Parathyroid adenoma (tissue), 2 donors: ENCODE measurements around the gene MGAT3.

Experiments
- H2AFZ ChIP-seq: fragments of 300-600 bp; sonication (generic); one replicate; pipeline ENCODE4 v1.7.0; 2017; ENCODE audit warnings: antibody characterized with exemption, mild to moderate bottlenecking
- H3K27ac ChIP-seq: fragments of 300-600 bp; sonication (generic); one replicate; pipeline ENCODE4 v1.7.0; 2017
- H3K27me3 ChIP-seq: fragments of 300-600 bp; sonication (generic); one replicate; pipeline ENCODE4 v1.7.0; 2017; ENCODE audit warnings: low read length; ENCODE audit not compliant: control insufficient read depth, insufficient read depth
- H3K36me3 ChIP-seq: fragments of 300-600 bp; sonication (generic); one replicate; pipeline ENCODE4 v1.7.0; 2017; ENCODE audit warnings: low read length; ENCODE audit not compliant: control insufficient read depth, insufficient read depth
- H3K4me1 ChIP-seq: fragments of 300-600 bp; sonication (generic); one replicate; pipeline ENCODE4 v1.7.0; 2017; ENCODE audit warnings: control low read depth
- H3K4me2 ChIP-seq: fragments of 300-600 bp; sonication (generic); one replicate; pipeline ENCODE4 v1.7.0; 2017; ENCODE audit warnings: low read length
- H3K4me3 ChIP-seq: fragments of 300-600 bp; sonication (generic); one replicate; pipeline ENCODE4 v1.7.0; 2017; ENCODE audit warnings: low read depth, low read length
- H3K79me2 ChIP-seq: fragments of 300-600 bp; sonication (generic); one replicate; pipeline ENCODE4 v1.7.0; 2017; ENCODE audit warnings: control low read depth
- H3K9ac ChIP-seq: fragments of 300-600 bp; sonication (generic); one replicate; pipeline ENCODE4 v1.7.0; 2017; ENCODE audit warnings: mild to moderate bottlenecking
- H3K9me3 ChIP-seq: fragments of 300-600 bp; sonication (generic); one replicate; pipeline ENCODE4 v1.7.0; 2017; ENCODE audit warnings: low read length; ENCODE audit not compliant: control insufficient read depth
- TF ChIP-seq, protein P1 (sequence below): fragments of 300-600 bp; sonication (generic); IDR thresholded peaks from one replicate; pipeline ENCODE4 v1.7.0; 2017; ENCODE audit warnings: antibody characterized with exemption, mild to moderate bottlenecking
- donor health status: primary hyperparathyroidism.

Gene MGAT3

GRCh38 chr22:39498368-39498767 lies 41.6 kb downstream of the MGAT3 start:
- no peak overlapping the region for H3K9ac ChIP-seq
- H2AFZ ChIP-seq = no peak overlapping the region
- H3K9me3 ChIP-seq = no peaks in the 10 kb centered on the region
- peaks cover 6% of the 10 kb centered on the region for H3K79me2 ChIP-seq
- H3K4me2 ChIP-seq = no peak overlapping the region
- peaks cover 13% of the 10 kb centered on the region for H3K4me1 ChIP-seq
- no peak overlapping the region for H3K27ac ChIP-seq
- no peaks in the 10 kb centered on the region for H3K27me3 ChIP-seq
- TF ChIP-seq, protein P1, sequence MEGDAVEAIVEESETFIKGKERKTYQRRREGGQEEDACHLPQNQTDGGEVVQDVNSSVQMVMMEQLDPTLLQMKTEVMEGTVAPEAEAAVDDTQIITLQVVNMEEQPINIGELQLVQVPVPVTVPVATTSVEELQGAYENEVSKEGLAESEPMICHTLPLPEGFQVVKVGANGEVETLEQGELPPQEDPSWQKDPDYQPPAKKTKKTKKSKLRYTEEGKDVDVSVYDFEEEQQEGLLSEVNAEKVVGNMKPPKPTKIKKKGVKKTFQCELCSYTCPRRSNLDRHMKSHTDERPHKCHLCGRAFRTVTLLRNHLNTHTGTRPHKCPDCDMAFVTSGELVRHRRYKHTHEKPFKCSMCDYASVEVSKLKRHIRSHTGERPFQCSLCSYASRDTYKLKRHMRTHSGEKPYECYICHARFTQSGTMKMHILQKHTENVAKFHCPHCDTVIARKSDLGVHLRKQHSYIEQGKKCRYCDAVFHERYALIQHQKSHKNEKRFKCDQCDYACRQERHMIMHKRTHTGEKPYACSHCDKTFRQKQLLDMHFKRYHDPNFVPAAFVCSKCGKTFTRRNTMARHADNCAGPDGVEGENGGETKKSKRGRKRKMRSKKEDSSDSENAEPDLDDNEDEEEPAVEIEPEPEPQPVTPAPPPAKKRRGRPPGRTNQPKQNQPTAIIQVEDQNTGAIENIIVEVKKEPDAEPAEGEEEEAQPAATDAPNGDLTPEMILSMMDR = no peak
- H3K4me3 ChIP-seq = no peak overlapping the region
- no peaks in the 10 kb centered on the region for H3K36me3 ChIP-seq

DNA sequence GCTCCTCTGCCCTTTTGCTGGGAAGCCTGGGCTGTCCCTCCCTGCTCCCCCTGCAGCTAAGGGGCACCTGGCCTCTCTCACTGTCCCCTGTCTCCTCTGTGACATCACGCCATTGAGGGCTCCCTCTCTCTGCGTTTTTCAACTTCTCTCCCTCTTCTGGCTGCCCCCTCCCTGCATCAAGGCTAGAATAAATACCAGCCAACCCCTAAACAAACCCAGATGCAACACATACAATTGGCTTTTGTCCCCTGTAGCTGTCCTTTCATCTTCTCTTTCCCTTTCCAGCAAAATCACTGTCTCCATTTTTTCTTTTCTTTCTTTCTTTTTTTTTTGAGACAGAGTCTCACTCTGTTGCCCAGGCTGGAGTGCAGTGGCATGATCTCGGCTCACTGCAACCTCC lies 42.0 kb downstream of the MGAT3 start:
- H3K27me3 ChIP-seq = no peaks in the 10 kb centered on the region
- H3K9me3 ChIP-seq = no peaks in the 10 kb centered on the region
- H3K4me2 ChIP-seq = no peak overlapping the region
- peaks cover 17% of the 10 kb centered on the region for H3K4me1 ChIP-seq
- no peaks in the 10 kb centered on the region for H3K36me3 ChIP-seq
- peaks cover 10% of the 10 kb centered on the region for H3K79me2 ChIP-seq
- TF ChIP-seq, protein P1 = no peak
- H3K9ac ChIP-seq = no peak overlapping the region
- H2AFZ ChIP-seq = no peak overlapping the region
- H3K27ac ChIP-seq = no peak overlapping the region
- no peak overlapping the region for H3K4me3 ChIP-seq

DNA sequence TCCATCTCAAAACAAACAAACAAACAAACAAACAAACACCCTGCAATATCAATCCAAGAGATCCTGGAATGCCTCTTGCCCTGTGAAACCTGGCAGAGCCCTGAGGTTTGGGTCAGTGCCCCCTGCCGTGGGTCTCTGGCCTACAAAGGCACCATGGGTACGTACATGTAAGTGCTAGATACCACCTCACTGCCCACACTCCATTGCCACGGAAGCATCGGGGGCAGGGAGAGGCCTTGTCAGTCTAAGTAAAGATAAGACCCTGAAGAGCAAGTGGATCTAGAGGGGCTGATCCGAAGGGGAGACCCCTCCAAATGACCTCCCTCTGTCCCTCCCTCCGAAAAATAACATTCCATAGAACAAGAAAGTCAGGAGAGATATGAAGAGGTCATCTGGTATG lies 43.3 kb downstream of the MGAT3 start:
- H2AFZ ChIP-seq = no peak overlapping the region
- no peak overlapping the region for H3K9ac ChIP-seq
- no peaks in the 10 kb centered on the region for H3K36me3 ChIP-seq
- no peak overlapping the region for H3K4me3 ChIP-seq
- TF ChIP-seq, protein P1 = no peak
- H3K27me3 ChIP-seq = no peaks in the 10 kb centered on the region
- H3K79me2 ChIP-seq = peaks cover 20% of the 10 kb centered on the region
- no peaks in the 10 kb centered on the region for H3K9me3 ChIP-seq
- H3K4me2 ChIP-seq = no peak overlapping the region
- H3K27ac ChIP-seq = peak overlapping the region; percentile 82
- peaks cover 17% of the 10 kb centered on the region for H3K4me1 ChIP-seq

DNA sequence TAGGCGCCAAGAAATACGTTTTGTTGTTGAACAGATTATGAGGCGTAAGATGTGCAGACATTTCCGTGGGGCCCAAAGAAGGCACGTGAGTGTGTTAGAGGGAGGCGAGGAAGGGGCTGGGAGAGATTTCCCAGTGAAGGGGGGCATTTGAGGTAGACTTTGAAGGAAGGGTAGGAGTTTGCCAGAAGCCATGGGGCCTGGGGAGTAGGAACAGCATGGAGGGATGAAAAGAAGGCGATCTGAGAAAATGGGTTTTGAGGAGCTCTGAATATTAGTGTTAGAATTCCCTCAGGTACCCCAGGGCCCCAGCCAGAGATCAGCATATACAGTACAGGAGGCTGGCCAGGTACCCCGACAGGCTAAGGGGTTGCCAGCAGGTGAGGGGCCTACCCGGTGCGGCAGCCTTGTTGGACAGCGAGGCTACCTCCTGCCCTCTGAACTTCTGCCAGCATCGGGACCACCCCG lies 44.9 kb downstream of the MGAT3 start:
- H3K4me1 ChIP-seq = peaks cover 17% of the 10 kb centered on the region
- H3K4me2 ChIP-seq = peak overlapping the region; percentile 73
- peaks cover 29% of the 10 kb centered on the region for H3K79me2 ChIP-seq
- H3K27me3 ChIP-seq = no peaks in the 10 kb centered on the region
- H3K27ac ChIP-seq = peak overlapping the region; percentile 82
- H2AFZ ChIP-seq = peak overlapping the region; percentile 68
- H3K9me3 ChIP-seq = no peaks in the 10 kb centered on the region
- H3K36me3 ChIP-seq = no peaks in the 10 kb centered on the region
- H3K4me3 ChIP-seq = peak overlapping the region; percentile 79
- TF ChIP-seq, protein P1 = no peak
- H3K9ac ChIP-seq = no peak overlapping the region

DNA sequence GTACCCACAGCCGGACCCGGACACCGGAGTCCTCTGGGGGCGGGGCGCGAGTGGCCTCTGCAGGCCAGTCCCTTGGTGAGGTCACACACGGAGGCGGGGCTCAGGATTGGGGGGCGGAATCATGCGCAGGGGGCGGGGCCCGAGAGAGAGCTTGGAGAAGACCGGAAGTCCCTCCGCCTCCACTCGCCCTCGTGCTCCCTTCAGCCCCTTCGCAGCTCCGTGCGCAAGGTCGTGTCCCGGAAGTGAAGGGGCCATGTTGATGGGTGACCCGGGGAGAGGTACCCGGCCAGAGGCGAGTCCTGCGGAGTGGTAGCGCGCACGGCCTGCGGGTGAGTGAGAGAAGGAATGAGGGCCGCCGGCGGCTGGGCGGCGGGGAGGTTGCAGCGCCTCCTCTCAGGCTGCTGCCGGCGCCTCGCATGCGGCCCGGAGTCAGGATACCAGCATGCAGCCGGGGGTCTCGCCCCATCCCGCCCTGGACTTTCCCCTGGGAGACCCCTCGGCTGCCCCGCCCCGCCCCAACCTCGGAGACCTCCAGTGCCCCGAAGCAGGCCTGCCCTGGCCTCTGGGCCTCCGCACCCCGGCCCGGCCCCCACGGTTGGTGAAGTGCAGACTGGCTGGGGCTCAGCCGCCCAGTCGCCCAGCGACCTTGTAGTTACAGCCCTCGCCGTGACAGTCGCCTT lies 45.4 kb downstream of the MGAT3 start, which contains the start of gene MIEF1:
TSS of gene MIEF1 (plus strand) at position 182 of the 680 bp plus-strand sequence. CDS start 9,005 bp downstream, outside the sequence.
- TF ChIP-seq, protein P1 = no peak

More for the DNA sequence above, 45.4 kb downstream of the MGAT3 start, which contains the start of gene MIEF1:
- Histone ChIP-seq H3K27ac (peak within 1 kb of the TSS; percentile 82), H3K27me3 (no peaks in the 10 kb centered on the region), H3K4me1 (peaks cover 17% of the 10 kb centered on the region), H3K4me3 (peak within 1 kb of the TSS; percentile 79), H3K9ac (no peak within 1 kb of the TSS), H3K79me2 (peaks cover 29% of the 10 kb centered on the region), H3K36me3 (no peaks in the 10 kb centered on the region), H3K4me2 (peak within 1 kb of the TSS; percentile 73), H2AFZ (peak within 1 kb of the TSS; percentile 68), H3K9me3 (no peaks in the 10 kb centered on the region)
